H9 (cell line): ENCODE results near the gene VNN1. TPM values are rescaled to one million over a fixed set of nuclear protein-coding genes. Genes with fewer than 3 reads are reported as not detected.

Source experiments
- DNase-seq: peaks from one replicate; pipeline ENCODE4 v3.0.0-alpha.2; 2017
- H2AFZ ChIP-seq: one replicate; pipeline ENCODE4 v1.6.1; 2013; ENCODE audit warnings: mild to moderate bottlenecking, low read length, control low read depth, moderate library complexity
- H2AK5ac ChIP-seq: 2 replicates; pipeline ENCODE4 v1.6.1; 2013; ENCODE audit warnings: low read length, control low read depth, mixed read lengths; ENCODE audit not compliant: insufficient read length
- H2BK120ac ChIP-seq: one replicate; pipeline ENCODE4 v1.6.1; 2013; ENCODE audit warnings: low read depth, mild to moderate bottlenecking, low read length, control low read depth, inconsistent platforms; ENCODE audit not compliant: poor library complexity, severe bottlenecking
- H2BK12ac ChIP-seq: 2 replicates; pipeline ENCODE4 v1.6.1; 2013; ENCODE audit warnings: low read length, control low read depth, mixed read lengths, low read depth; ENCODE audit not compliant: insufficient read length
- H2BK15ac ChIP-seq: 2 replicates; pipeline ENCODE4 v1.6.1; 2013; ENCODE audit warnings: low read depth, low read length, control low read depth
- H2BK20ac ChIP-seq: one replicate; pipeline ENCODE4 v1.6.1; 2013; ENCODE audit warnings: low read depth, mild to moderate bottlenecking, low read length, control low read depth, inconsistent platforms; ENCODE audit not compliant: poor library complexity, severe bottlenecking
- H2BK5ac ChIP-seq: 2 replicates; pipeline ENCODE4 v1.6.1; 2013; ENCODE audit warnings: low read length, control low read depth, mixed read lengths; ENCODE audit not compliant: insufficient read length
- H3K14ac ChIP-seq: 2 replicates; pipeline ENCODE4 v1.6.1; 2013; ENCODE audit warnings: low read length, control low read depth; ENCODE audit not compliant: insufficient read depth
- H3K18ac ChIP-seq: 2 replicates; pipeline ENCODE4 v1.6.1; 2013; ENCODE audit warnings: low read depth, mild to moderate bottlenecking, mixed read lengths, low read length, control low read depth; ENCODE audit not compliant: insufficient read length
- H3K23ac ChIP-seq: 2 replicates; pipeline ENCODE4 v1.6.1; 2013; ENCODE audit warnings: low read length, control low read depth, mixed read lengths, low read depth; ENCODE audit not compliant: insufficient read length
- H3K23me2 ChIP-seq: 2 replicates; pipeline ENCODE4 v1.6.1; 2013; ENCODE audit warnings: low read depth, mild to moderate bottlenecking, mixed read lengths, low read length, control low read depth; ENCODE audit not compliant: insufficient read length, poor library complexity, severe bottlenecking
- H3K27ac ChIP-seq: 2 replicates; pipeline ENCODE4 v1.5.1; 2013; ENCODE audit warnings: low read length, control low read depth, mixed read lengths, low read depth; ENCODE audit not compliant: insufficient read length
- H3K27me3 ChIP-seq: 2 replicates; pipeline ENCODE4 v1.6.1; 2013; ENCODE audit warnings: low read length, control low read depth, inconsistent platforms; ENCODE audit not compliant: insufficient read depth
- H3K4ac ChIP-seq: 2 replicates; pipeline ENCODE4 v1.6.1; 2013; ENCODE audit warnings: low read depth, mild to moderate bottlenecking, control low read depth, inconsistent platforms, low read length, moderate library complexity
- H3K4me1 ChIP-seq: 2 replicates; pipeline ENCODE4 v1.6.1; 2013; ENCODE audit warnings: low read length, control low read depth, inconsistent platforms; ENCODE audit not compliant: insufficient read depth
- H3K4me2 ChIP-seq: 2 replicates; pipeline ENCODE4 v1.6.1; 2013; ENCODE audit warnings: low read length, control low read depth, mixed read lengths; ENCODE audit not compliant: insufficient read length, insufficient read depth
- H3K56ac ChIP-seq: 2 replicates; pipeline ENCODE4 v1.6.1; 2013; ENCODE audit warnings: low read depth, mild to moderate bottlenecking, mixed read lengths, low read length, control low read depth; ENCODE audit not compliant: insufficient read length
- H3K79me1 ChIP-seq: 2 replicates; pipeline ENCODE4 v1.6.1; 2013; ENCODE audit warnings: low read depth, mild to moderate bottlenecking, moderate library complexity, low read length, control low read depth, inconsistent platforms; ENCODE audit not compliant: insufficient read depth, poor library complexity, severe bottlenecking
- H3K79me2 ChIP-seq: 2 replicates; pipeline ENCODE4 v1.6.1; 2013; ENCODE audit warnings: low read length, control low read depth, inconsistent platforms; ENCODE audit not compliant: insufficient read depth
- H3K9ac ChIP-seq: 2 replicates; pipeline ENCODE4 v1.6.1; 2013; ENCODE audit warnings: low read length, control low read depth, mixed read lengths; ENCODE audit not compliant: insufficient read length; ENCODE audit errors: extremely low read depth
- H3K9me3 ChIP-seq: one replicate; pipeline ENCODE4 v1.6.1; 2013; ENCODE audit warnings: low read depth, low read length, inconsistent platforms; ENCODE audit not compliant: control insufficient read depth
- H3T11ph ChIP-seq: one replicate; pipeline ENCODE4 v1.6.1; 2013; ENCODE audit warnings: mild to moderate bottlenecking, low read length, control low read depth, inconsistent platforms
- H4K20me1 ChIP-seq: one replicate; pipeline ENCODE4 v1.6.1; 2013; ENCODE audit not compliant: control insufficient read depth, insufficient read length, insufficient read depth
- H4K5ac ChIP-seq: 2 replicates; pipeline ENCODE4 v1.6.1; 2013; ENCODE audit warnings: low read depth, mild to moderate bottlenecking, mixed read lengths, low read length, control low read depth; ENCODE audit not compliant: insufficient read length
- H4K8ac ChIP-seq: replicated peaks from 2 replicates; pipeline ENCODE4 v1.6.1; 2013; ENCODE audit warnings: low read length, control low read depth, mixed read lengths, low read depth; ENCODE audit not compliant: insufficient read length
- H4K91ac ChIP-seq: 2 replicates; pipeline ENCODE4 v1.6.1; 2013; ENCODE audit warnings: low read depth, mild to moderate bottlenecking, moderate library complexity, mixed read lengths, low read length, control low read depth; ENCODE audit not compliant: insufficient read length
- H3K27ac Mint-ChIP-seq, 3 experiments: 2 replicates in 2 of 3; 3 replicates in 1 of 3; pipeline ENCODE4 v1.8.0; 2020 to 2021; ENCODE audit warnings: mixed read lengths in 3 of 3, mild to moderate bottlenecking in 1 of 3, moderate library complexity in 1 of 3
- H3K27me3 Mint-ChIP-seq: 2 replicates; pipeline ENCODE4 v1.8.0; 2021; ENCODE audit warnings: low read depth, mild to moderate bottlenecking, moderate library complexity, mixed read lengths
- H3K36me3 Mint-ChIP-seq, 3 experiments: 2 replicates in 2 of 3; 3 replicates in 1 of 3; pipeline ENCODE4 v1.8.0; 2020 to 2021; ENCODE audit warnings: low read depth in 3 of 3, mixed read lengths in 3 of 3; ENCODE audit not compliant: insufficient read depth in 1 of 3
- H3K4me1 Mint-ChIP-seq, 2 experiments: 2 replicates each; pipeline ENCODE4 v1.8.0; 2020; ENCODE audit warnings: mixed read lengths in 2 of 2
- H3K4me3 Mint-ChIP-seq, 2 experiments: 2 replicates in 1 of 2; 3 replicates in 1 of 2; pipeline ENCODE4 v1.8.0; 2020 to 2021; ENCODE audit warnings: mild to moderate bottlenecking in 2 of 2, mixed read lengths in 2 of 2, moderate library complexity in 1 of 2
- H3K9me3 Mint-ChIP-seq, 2 experiments: 2 replicates in 1 of 2; 3 replicates in 1 of 2; pipeline ENCODE4 v1.8.0; 2020; ENCODE audit warnings: mild to moderate bottlenecking in 2 of 2, mixed read lengths in 2 of 2, moderate library complexity in 1 of 2
- CTCF ChIP-seq: fragments of 200-600 bp; sonication (generic); conservative IDR thresholded peaks from 3 replicates; pipeline ENCODE4 v1.8.0; 2021; ENCODE audit warnings: antibody characterized with exemption, mild to moderate bottlenecking
- WGBS: extraction: QIAGEN DNeasy Blood & Tissue Kit; methylation state at CpG from one replicate; pipeline ENCODE4 v1.1.7; 2013; ENCODE audit warnings: missing lambda C conversion rate, low lambda C conversion rate, mixed read lengths; ENCODE audit not compliant: insufficient read length; ENCODE audit errors: extremely low coverage; 5-methylcytosine and 5-hydroxymethylcytosine counted together
- total RNA-seq: library from RNA; stranded (reverse); gene quantifications from 2 replicates; pipeline ENCODE4 v1.2.1, GENCODE V29; 2021

VNN1 gene
- total RNA-seq, 1 experiment from 2014 or later, result not detected

GRCh38 chr6:132648828-132649227 is 65.0 kb downstream of the VNN1 start:
- no CpG with 5 or more reads among the region's 2 CpGs for WGBS
- Histone ChIP-seq H3K79me2 (no peaks in the 10 kb centered on the region), H3T11ph (no peak overlapping the region), H3K79me1 (no peaks in the 10 kb centered on the region), H3K56ac (no peak overlapping the region), H2BK12ac (no peak overlapping the region), H2BK15ac (no peak overlapping the region), H3K9ac (no peak overlapping the region), H3K4me2 (no peak overlapping the region), H2BK20ac (no peak overlapping the region), H4K20me1 (no peaks in the 10 kb centered on the region), H3K23me2 (no peaks in the 10 kb centered on the region), H3K23ac (no peak overlapping the region), H4K5ac (no peak overlapping the region), H3K18ac (no peak overlapping the region), H3K9me3 (no peaks in the 10 kb centered on the region), H2BK5ac (no peak overlapping the region), H2BK120ac (no peak overlapping the region), H4K91ac (no peak overlapping the region), H3K14ac (no peak overlapping the region), H3K27ac (no peak overlapping the region), H3K27me3 (no peaks in the 10 kb centered on the region), H3K4ac (no peak overlapping the region), H2AK5ac (no peak overlapping the region), H4K8ac (no peak overlapping the region), H3K4me1 (no peaks in the 10 kb centered on the region), H2AFZ (no peak overlapping the region)
- H3K27ac Mint-ChIP-seq, result no peak overlapping the region
- no peaks in the 10 kb centered on the region for H3K4me1 Mint-ChIP-seq
- DNase-seq, result no peak
- no peaks in the 10 kb centered on the region for H3K36me3 Mint-ChIP-seq
- no peaks in the 10 kb centered on the region for H3K27me3 Mint-ChIP-seq
- no peak overlapping the region for H3K4me3 Mint-ChIP-seq
- no peak for TF ChIP-seq CTCF
- no peaks in the 10 kb centered on the region for H3K9me3 Mint-ChIP-seq
